ENCODE measurements around the gene PTCSC3.

PTCSC3 gene

DNA sequence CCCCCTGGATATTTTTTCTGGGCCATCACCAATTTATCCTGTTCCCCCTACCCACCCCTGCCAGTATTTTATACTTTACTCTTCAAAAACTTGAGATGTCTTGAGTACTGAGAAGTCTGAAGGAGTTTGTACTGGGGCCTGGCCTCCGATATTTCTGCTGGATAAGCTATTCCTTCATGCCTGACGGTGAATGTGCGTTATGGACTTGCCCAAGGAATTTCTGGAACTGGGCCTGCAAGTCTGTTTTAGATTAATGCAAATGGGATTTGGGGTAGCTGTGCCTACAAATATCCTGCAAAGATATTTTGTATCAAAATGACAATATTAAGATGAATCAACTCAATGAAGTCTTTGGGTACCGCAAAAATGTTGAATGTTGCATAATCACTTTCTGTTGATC lies at the start of gene PTCSC3:
Gene PTCSC3, minus strand, starts transcription at position 199 of the 400 bp plus-strand sequence.
- TF ChIP-seq, protein P1, sequence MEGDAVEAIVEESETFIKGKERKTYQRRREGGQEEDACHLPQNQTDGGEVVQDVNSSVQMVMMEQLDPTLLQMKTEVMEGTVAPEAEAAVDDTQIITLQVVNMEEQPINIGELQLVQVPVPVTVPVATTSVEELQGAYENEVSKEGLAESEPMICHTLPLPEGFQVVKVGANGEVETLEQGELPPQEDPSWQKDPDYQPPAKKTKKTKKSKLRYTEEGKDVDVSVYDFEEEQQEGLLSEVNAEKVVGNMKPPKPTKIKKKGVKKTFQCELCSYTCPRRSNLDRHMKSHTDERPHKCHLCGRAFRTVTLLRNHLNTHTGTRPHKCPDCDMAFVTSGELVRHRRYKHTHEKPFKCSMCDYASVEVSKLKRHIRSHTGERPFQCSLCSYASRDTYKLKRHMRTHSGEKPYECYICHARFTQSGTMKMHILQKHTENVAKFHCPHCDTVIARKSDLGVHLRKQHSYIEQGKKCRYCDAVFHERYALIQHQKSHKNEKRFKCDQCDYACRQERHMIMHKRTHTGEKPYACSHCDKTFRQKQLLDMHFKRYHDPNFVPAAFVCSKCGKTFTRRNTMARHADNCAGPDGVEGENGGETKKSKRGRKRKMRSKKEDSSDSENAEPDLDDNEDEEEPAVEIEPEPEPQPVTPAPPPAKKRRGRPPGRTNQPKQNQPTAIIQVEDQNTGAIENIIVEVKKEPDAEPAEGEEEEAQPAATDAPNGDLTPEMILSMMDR (IDR thresholded peaks at IDR 0.05), result no peak

DNA sequence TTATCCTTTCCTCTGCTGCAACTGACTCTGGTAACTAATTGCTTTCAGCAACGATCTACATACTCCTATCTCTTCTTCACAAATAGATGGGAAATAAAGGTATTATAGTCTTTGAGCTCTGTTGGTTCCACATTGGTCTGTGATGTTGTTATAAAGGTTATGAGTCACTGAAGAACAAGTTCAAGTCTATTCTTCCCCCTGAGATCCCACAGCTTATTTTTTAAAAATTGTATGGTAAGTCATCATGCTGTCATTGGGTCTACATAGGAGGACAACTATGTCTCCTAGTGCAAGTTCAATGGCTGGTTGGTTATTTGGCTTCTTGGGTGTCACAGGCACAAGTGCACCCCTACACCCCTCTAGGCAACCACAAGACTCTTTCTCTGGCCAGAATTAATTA lies 49.6 kb upstream of the PTCSC3 start:
- TF ChIP-seq, protein P1 (IDR thresholded peaks at IDR 0.05), result no peak

DNA sequence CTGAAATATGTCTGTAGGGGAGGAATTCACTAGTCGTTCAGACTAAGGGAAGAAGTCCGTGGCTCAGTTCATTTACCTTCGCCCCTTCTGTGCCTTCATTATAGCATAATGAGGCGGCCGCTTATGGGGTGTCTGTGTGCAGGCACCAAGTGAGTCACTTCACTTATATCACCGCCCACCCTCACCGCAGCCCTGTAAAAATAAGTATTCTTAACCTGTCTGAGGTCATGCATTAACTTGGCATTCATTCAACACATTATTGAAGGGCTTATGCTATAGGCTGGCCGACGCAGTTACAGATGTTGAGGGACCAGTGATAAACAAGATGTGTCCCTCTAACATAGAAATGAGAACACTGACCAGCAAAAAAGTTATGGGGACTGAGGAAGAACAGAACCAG lies 47.7 kb upstream of the PTCSC3 start:
- TF ChIP-seq, protein P1 (IDR thresholded peaks at IDR 0.05), result no peak

DNA sequence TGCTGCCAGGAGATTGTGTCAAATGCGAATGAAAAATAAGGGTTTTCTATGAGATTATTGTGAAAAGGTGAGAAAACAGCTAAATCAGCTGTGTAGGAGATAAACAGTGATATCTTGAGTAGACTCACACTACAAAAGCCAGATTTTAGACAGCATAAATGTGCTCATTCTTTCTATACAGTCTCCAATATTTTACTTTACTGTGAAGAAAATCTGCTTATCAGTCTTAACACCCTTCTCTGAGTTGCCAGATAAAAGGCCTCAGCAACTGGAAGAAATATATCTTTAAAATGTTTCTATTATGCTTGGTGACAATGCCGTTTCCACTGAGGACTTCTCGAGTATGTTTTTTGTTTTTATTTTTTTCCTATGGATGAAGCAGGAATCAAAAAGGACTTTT lies 47.0 kb upstream of the PTCSC3 start:
- TF ChIP-seq, protein P1 (IDR thresholded peaks at IDR 0.05), result no peak

DNA sequence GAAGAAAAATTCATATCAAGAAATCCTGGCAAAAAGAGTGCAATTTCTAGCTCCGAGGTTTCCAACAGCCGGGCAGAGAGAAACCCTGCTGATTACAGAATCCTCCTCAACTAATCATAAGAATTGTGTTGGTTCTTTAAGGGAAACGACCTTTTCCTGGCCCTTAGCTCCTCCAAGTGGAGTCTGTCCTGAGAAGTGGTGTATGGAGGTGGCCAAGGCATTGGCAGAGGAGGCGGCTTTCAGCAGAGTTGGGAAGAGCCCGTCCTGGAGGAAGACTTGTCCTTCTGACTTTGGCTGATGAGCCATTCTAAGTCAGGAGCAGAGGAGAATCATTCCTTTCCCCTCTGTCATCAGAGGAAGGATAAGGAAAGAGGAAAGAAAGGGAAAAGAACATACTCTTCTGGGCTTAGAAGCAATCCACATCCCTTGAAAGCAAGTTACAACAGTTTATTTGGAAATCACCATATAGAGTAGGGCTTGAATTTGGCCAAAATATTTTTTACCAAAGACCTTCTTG lies 46.5 kb upstream of the PTCSC3 start:
- TF ChIP-seq, protein P1 (IDR thresholded peaks at IDR 0.05), result no peak

DNA sequence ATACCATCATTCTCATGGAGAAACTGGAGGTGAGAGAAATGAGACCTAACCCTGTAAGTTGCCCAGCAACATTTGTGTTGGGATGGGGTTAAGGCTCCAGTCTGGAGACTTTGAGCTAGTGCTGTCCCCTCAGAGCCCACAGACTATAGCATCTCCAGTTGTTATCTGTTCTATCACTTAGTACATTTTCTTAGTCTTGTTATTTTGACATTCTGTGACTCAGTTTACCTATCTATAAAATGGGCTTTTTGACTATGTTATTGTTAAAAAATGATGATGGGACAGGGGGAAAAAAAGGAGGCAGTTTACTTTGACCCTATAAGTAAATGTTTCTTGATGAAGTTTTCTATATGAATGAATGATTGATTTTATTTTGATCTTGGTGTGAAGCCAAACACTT lies 45.8 kb upstream of the PTCSC3 start:
- TF ChIP-seq, protein P1 (IDR thresholded peaks at IDR 0.05), result no peak

DNA sequence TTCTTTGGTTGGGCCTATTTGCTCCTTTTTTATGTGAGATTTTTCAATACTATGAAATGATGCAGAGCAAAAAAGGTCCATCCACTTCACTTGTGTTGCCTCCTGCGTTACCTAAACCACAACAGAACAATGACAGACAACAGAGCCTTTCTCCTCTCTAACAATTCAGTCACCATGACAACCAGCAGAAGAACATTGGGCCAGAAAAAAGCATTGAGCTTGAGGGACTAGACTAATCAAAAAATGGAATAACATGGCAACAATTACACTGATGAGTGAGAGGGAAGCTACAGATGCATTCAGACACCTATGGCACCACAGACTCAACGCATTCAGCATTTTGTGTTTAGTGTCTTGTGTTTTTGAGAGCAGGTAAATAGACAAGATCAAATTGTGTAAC lies 44.6 kb upstream of the PTCSC3 start:
- TF ChIP-seq, protein P1 (IDR thresholded peaks at IDR 0.05), result no peak

DNA sequence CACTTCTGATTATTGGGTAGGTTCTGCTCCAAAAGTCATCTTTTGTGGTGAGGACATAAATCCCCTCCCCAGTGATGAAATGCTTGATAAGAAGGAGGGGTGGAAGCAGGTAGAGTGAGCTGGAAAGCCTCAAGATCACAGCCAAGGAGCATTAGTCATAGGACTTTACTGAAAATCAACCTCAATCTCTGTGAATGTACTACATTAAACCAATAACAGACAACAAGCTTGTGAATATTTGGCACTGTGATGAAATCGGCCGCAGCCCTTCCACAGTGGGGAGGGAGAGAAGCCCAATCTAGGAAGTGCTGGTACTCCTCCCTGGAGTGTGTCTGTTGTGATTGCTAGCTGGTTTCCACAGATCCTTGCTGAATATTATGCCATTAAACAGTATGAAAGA lies 41.2 kb upstream of the PTCSC3 start:
- TF ChIP-seq, protein P1 (IDR thresholded peaks at IDR 0.05), result no peak

All from LNCAP (cell line).